Activated CD4-positive, alpha-beta T cell treated with anti-CD3 and anti-CD28 coated beads, Interleukin-2, amount 10 ng/mL, durations not matched to agents 7 days and 5 days (primary cell): ENCODE data around the gene GLRB. TPM values are rescaled to one million over a fixed set of nuclear protein-coding genes. Genes with fewer than 3 reads are reported as not detected.
"Not testable (repeated sequence)": the region's sequence is repeated elsewhere in the genome, so short reads cannot be mapped to it uniquely, and the experiment has no call there.

Experiments
- CTCF ChIA-PET: fragments of 350-600 bp; sonication (Branson Sonifier 250); formaldehyde crosslinking; loops from one replicate; lab custom pipeline; 2021; ENCODE audit warnings: antibody characterized with exemption; lab: Charles Lee
- POLR2A ChIA-PET: fragments of 350-600 bp; sonication (Branson Sonifier 250); formaldehyde crosslinking; loops from one replicate; lab custom pipeline; 2021; ENCODE audit warnings: antibody characterized with exemption; lab: Charles Lee
- DNase-seq: peaks from one replicate; pipeline ENCODE4 v3.0.0-alpha.2; 2020
- H3K27ac Mint-ChIP-seq: one replicate; pipeline ENCODE4 v1.8.0; 2021; ENCODE audit warnings: mild to moderate bottlenecking, moderate library complexity, mixed read lengths
- H3K27me3 Mint-ChIP-seq: one replicate; pipeline ENCODE4 v1.8.0; 2021; ENCODE audit warnings: mixed read lengths
- H3K36me3 Mint-ChIP-seq: one replicate; pipeline ENCODE4 v1.8.0; 2021; ENCODE audit warnings: low read depth, mixed read lengths
- H3K4me1 Mint-ChIP-seq: one replicate; pipeline ENCODE4 v1.8.0; 2021; ENCODE audit warnings: mixed read lengths
- H3K4me3 Mint-ChIP-seq: one replicate; pipeline ENCODE4 v1.8.0; 2021; ENCODE audit warnings: mild to moderate bottlenecking, moderate library complexity, mixed read lengths
- H3K9me3 Mint-ChIP-seq: one replicate; pipeline ENCODE4 v1.8.0; 2021; ENCODE audit warnings: mixed read lengths
- total RNA-seq, 2 experiments: library from RNA; stranded (reverse); gene quantifications; one replicate each; pipeline ENCODE4 v1.2.3, GENCODE V29; 2021

The GLRB gene
- total RNA-seq, result not detected

GRCh38 chr4:157075811-157076577 lies at the start of gene GLRB:
GLRB (plus strand) TSS chr4:157076150; CDS start chr4:157078025, 1,875 bp downstream.
- Mint-ChIP-seq H3K4me3 (no peak within 1 kb of the TSS), H3K27me3 (peaks cover 16% of the 10 kb centered on the region), H3K9me3 (no peaks in the 10 kb centered on the region), H3K27ac (no peak within 1 kb of the TSS), H3K36me3 (no peaks in the 10 kb centered on the region), H3K4me1 (no peaks in the 10 kb centered on the region)
- DNase-seq, result no peak
- POLR2A ChIA-PET, result no interaction called here
- CTCF ChIA-PET, result interaction anchor here (0.6 to 1.1 kb wide), 2 partner anchors 17 to 693 kb away, joined by 3 to 4 read pairs; no protein-coding TSS in a partner anchor

- Mint-ChIP-seq H3K27me3 (no peaks in the 10 kb centered on the region), H3K4me1 (no peaks in the 10 kb centered on the region), H3K4me3 (no peak overlapping the region), H3K27ac (no peak overlapping the region), H3K36me3 (no peaks in the 10 kb centered on the region), H3K9me3 (no peaks in the 10 kb centered on the region)
- POLR2A ChIA-PET, result no interaction called here
- DNase-seq, result no peak
- CTCF ChIA-PET, result no interaction called here
Observed at GRCh38 chr4:157035471-157035870, 40.5 kb upstream of the GLRB start.

DNA sequence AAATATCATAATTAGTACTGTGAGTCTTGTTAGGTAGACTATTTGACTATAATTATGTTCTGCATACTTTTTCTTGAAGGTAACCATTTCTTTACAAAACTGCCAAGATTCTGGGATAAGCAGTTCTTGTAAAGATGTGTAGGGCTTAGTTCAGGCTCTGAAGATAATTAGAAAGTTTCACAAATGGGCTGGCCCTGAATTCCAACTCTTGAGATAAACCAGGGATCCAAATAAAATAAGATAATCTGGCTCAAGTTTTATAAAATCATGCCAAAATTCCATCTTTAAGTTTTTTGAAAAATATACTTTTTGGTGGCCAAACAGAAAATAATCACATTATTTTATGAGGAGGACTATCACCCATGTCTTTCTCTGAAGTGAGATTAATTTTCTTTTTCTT lies 35.5 kb upstream of the GLRB start:
- Mint-ChIP-seq H3K4me3 (no peak overlapping the region), H3K27ac (no peak overlapping the region), H3K4me1 (no peaks in the 10 kb centered on the region), H3K36me3 (no peaks in the 10 kb centered on the region), H3K9me3 (no peaks in the 10 kb centered on the region), H3K27me3 (no peaks in the 10 kb centered on the region)
- ChIA-PET CTCF (no interaction called here), POLR2A (no interaction called here)
- no peak for DNase-seq

GRCh38 chr4:157043131-157043530 lies 32.8 kb upstream of the GLRB start:
- Mint-ChIP-seq H3K4me3 (no peak overlapping the region), H3K9me3 (no peaks in the 10 kb centered on the region), H3K27ac (no peak overlapping the region), H3K27me3 (no peaks in the 10 kb centered on the region), H3K4me1 (no peaks in the 10 kb centered on the region), H3K36me3 (no peaks in the 10 kb centered on the region)
- ChIA-PET CTCF (no interaction called here), POLR2A (no interaction called here)
- no peak for DNase-seq

GRCh38 chr4:157045507-157046127 lies 30.3 kb upstream of the GLRB start:
- CTCF ChIA-PET, result no interaction called here
- H3K27me3 Mint-ChIP-seq, result no peaks in the 10 kb centered on the region
- H3K27ac Mint-ChIP-seq, result no peak overlapping the region
- H3K36me3 Mint-ChIP-seq, result no peaks in the 10 kb centered on the region
- H3K4me3 Mint-ChIP-seq, result no peak overlapping the region
- no peaks in the 10 kb centered on the region for H3K4me1 Mint-ChIP-seq
- POLR2A ChIA-PET, result no interaction called here
- DNase-seq, result no peak
- H3K9me3 Mint-ChIP-seq, result no peaks in the 10 kb centered on the region

- no peak for DNase-seq
- Mint-ChIP-seq H3K4me1 (no peaks in the 10 kb centered on the region), H3K27me3 (no peaks in the 10 kb centered on the region)
Observed at GRCh38 chr4:157048248-157048647, 27.7 kb upstream of the GLRB start.

DNA sequence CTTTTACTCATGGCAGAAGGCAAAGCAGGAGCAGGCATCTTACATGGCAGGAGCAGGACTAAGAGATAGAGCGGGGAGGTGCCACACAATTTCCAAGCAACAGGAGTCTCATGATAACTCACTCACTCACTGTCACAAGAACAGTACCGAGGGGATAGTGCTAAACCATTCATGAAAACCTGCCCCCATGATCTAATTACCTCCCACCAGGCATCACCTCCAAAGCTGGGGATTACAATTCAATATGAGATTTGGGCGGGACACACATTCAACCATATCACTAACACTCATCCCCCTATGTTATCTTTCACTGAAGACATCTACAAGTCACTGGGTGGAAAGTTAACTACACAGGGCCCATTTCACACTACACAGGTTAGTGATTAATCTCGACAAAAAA lies 25.4 kb upstream of the GLRB start:
- POLR2A ChIA-PET, result no interaction called here

More at GRCh38 chr4:157048248-157048647, 27.7 kb upstream of the GLRB start:
- CTCF ChIA-PET, result no interaction called here
- POLR2A ChIA-PET, result no interaction called here
- Mint-ChIP-seq H3K27ac (no peak overlapping the region), H3K9me3 (no peaks in the 10 kb centered on the region), H3K36me3 (no peaks in the 10 kb centered on the region), H3K4me3 (no peak overlapping the region)

GRCh38 chr4:157052429-157053040 lies 23.4 kb upstream of the GLRB start:
- no peaks in the 10 kb centered on the region for H3K36me3 Mint-ChIP-seq
- H3K27me3 Mint-ChIP-seq, result no peaks in the 10 kb centered on the region
- CTCF ChIA-PET, result no interaction called here
- POLR2A ChIA-PET, result no interaction called here
- no peak overlapping the region for H3K4me3 Mint-ChIP-seq
- H3K4me1 Mint-ChIP-seq, result no peaks in the 10 kb centered on the region
- no peak for DNase-seq
- H3K27ac Mint-ChIP-seq, result no peak overlapping the region
- H3K9me3 Mint-ChIP-seq, result no peaks in the 10 kb centered on the region

More for the DNA sequence above, 25.4 kb upstream of the GLRB start:
- no peaks in the 10 kb centered on the region for H3K27me3 Mint-ChIP-seq
- no peaks in the 10 kb centered on the region for H3K9me3 Mint-ChIP-seq
- no peaks in the 10 kb centered on the region for H3K4me1 Mint-ChIP-seq
- H3K27ac Mint-ChIP-seq, result no peak overlapping the region
- H3K36me3 Mint-ChIP-seq, result no peaks in the 10 kb centered on the region
- CTCF ChIA-PET, result no interaction called here
- no peak overlapping the region for H3K4me3 Mint-ChIP-seq
- no peak for DNase-seq

- Mint-ChIP-seq H3K4me3 (no peak overlapping the region), H3K4me1 (no peaks in the 10 kb centered on the region), H3K36me3 (no peaks in the 10 kb centered on the region), H3K27me3 (no peaks in the 10 kb centered on the region), H3K27ac (no peak overlapping the region), H3K9me3 (no peaks in the 10 kb centered on the region)
- CTCF ChIA-PET, result no interaction called here
- POLR2A ChIA-PET, result no interaction called here
- DNase-seq, result no peak
Observed at GRCh38 chr4:157057218-157057617, 18.7 kb upstream of the GLRB start.

DNA sequence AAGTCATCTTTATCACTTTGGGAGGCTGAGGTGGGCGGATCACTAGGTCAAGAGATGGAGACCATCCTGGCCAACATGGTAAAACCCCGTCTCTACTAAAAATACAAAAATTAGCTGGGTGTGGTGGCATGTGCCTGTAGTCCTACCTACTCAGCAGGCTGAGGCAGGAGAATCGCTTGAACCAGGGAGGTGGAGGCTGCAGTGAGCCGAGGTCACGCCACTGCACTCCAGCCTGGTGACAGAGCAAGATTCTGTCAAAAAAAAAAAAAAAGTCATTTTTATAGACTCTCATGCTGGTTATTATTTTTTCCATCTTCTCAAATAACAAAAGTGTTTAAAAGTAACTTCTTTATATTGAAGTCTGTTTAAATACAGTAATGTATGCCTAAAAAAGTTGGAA lies 17.1 kb upstream of the GLRB start:
- DNase-seq, H3K4me1 Mint-ChIP-seq, H3K27ac Mint-ChIP-seq, H3K36me3 Mint-ChIP-seq, H3K9me3 Mint-ChIP-seq, H3K4me3 Mint-ChIP-seq, H3K27me3 Mint-ChIP-seq, POLR2A ChIA-PET, CTCF ChIA-PET: not testable (repeated sequence)

DNA sequence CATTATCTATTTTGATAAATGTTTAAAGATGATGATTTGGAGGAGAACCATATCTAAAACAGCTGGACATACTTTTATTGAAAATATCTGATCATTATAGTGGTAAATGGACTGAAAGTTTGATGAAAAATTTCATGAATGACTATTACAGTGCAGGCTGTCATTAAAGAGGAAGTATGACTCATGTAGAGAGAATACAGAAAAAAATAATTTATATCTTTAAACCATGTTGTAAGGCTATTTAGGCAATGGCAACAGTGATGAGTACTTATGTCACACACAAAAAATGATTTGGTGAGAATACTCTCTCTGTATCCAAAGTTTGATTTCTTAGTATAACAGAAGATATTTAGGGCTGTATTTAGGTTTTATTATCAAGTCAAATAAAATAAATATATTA lies 3.9 kb upstream of the GLRB start:
- CTCF ChIA-PET, result no interaction called here
- Mint-ChIP-seq H3K9me3 (no peaks in the 10 kb centered on the region), H3K4me3 (no peak overlapping the region), H3K36me3 (no peaks in the 10 kb centered on the region), H3K4me1 (no peaks in the 10 kb centered on the region), H3K27ac (no peak overlapping the region), H3K27me3 (peaks cover 13% of the 10 kb centered on the region)
- no peak for DNase-seq
- POLR2A ChIA-PET, result no interaction called here

DNA sequence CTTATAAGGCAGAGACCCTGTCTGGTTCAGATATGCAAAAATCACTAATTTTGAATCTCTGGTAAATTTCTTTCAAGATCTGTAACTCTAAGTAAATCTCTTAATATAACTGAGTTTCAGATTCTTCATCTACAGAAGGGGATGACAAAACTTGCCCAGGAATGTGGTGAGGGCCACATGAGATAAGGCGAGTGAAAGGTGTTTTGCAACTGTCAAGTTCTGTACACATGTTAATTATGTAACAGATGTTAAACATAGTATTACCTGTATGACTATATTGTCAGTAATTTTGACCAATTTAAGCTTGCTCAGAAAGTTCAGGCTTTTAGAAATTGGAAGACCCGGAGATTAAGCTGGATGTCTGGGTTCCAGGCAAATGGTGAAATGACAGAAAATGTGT lies 549 bp upstream of the GLRB start:
- Mint-ChIP-seq H3K27me3 (peaks cover 16% of the 10 kb centered on the region), H3K9me3 (no peaks in the 10 kb centered on the region), H3K4me3 (no peak overlapping the region), H3K4me1 (no peaks in the 10 kb centered on the region), H3K27ac (no peak overlapping the region), H3K36me3 (no peaks in the 10 kb centered on the region)
- ChIA-PET CTCF (interaction anchor here (0.6 to 1.1 kb wide), 2 partner anchors 17 to 693 kb away, joined by 3 to 4 read pairs; no protein-coding TSS in a partner anchor), POLR2A (no interaction called here)
- no peak for DNase-seq

DNA sequence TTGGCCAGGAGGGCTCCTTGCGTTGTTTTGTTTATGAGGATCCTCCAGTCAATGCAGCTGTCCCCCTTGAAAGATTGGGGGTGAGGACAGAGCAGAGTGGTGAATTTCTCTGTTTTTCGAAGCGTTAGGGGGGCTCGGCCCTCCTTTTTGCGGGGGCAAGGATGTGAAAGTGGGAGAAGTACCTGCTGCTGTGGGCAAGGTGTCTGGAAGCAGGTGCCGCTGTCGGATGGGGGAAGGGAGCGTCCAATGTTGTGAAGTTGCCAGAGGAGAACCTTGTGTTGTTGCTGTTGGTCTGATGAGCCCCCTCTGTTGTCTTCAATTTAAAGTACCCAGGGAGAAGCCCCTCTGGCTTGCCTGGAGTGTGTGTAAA lies 613 bp downstream of the GLRB start:
- Mint-ChIP-seq H3K27me3 (peaks cover 16% of the 10 kb centered on the region), H3K27ac (no peak overlapping the region), H3K4me3 (no peak overlapping the region), H3K4me1 (no peaks in the 10 kb centered on the region), H3K9me3 (no peaks in the 10 kb centered on the region), H3K36me3 (no peaks in the 10 kb centered on the region)
- POLR2A ChIA-PET, result no interaction called here
- DNase-seq, result no peak
- CTCF ChIA-PET, result no interaction called here
